Parathyroid adenoma (tissue), 2 donors: ENCODE measurements around the gene STBD1.
"Not testable (repeated sequence)": the region's sequence is repeated elsewhere in the genome, so short reads cannot be mapped to it uniquely, and the experiment has no call there.

Experiments used
- H2AFZ ChIP-seq: fragments of 300-600 bp; sonication (generic); one replicate; pipeline ENCODE4 v1.7.0; 2017; ENCODE audit warnings: antibody characterized with exemption, mild to moderate bottlenecking
- H3K27ac ChIP-seq: fragments of 300-600 bp; sonication (generic); one replicate; pipeline ENCODE4 v1.7.0; 2017
- H3K27me3 ChIP-seq: fragments of 300-600 bp; sonication (generic); one replicate; pipeline ENCODE4 v1.7.0; 2017; ENCODE audit warnings: low read length; ENCODE audit not compliant: control insufficient read depth, insufficient read depth
- H3K36me3 ChIP-seq: fragments of 300-600 bp; sonication (generic); one replicate; pipeline ENCODE4 v1.7.0; 2017; ENCODE audit warnings: low read length; ENCODE audit not compliant: control insufficient read depth, insufficient read depth
- H3K4me1 ChIP-seq: fragments of 300-600 bp; sonication (generic); one replicate; pipeline ENCODE4 v1.7.0; 2017; ENCODE audit warnings: control low read depth
- H3K4me2 ChIP-seq: fragments of 300-600 bp; sonication (generic); one replicate; pipeline ENCODE4 v1.7.0; 2017; ENCODE audit warnings: low read length
- H3K4me3 ChIP-seq: fragments of 300-600 bp; sonication (generic); one replicate; pipeline ENCODE4 v1.7.0; 2017; ENCODE audit warnings: low read depth, low read length
- H3K79me2 ChIP-seq: fragments of 300-600 bp; sonication (generic); one replicate; pipeline ENCODE4 v1.7.0; 2017; ENCODE audit warnings: control low read depth
- H3K9ac ChIP-seq: fragments of 300-600 bp; sonication (generic); one replicate; pipeline ENCODE4 v1.7.0; 2017; ENCODE audit warnings: mild to moderate bottlenecking
- H3K9me3 ChIP-seq: fragments of 300-600 bp; sonication (generic); one replicate; pipeline ENCODE4 v1.7.0; 2017; ENCODE audit warnings: low read length; ENCODE audit not compliant: control insufficient read depth
- TF ChIP-seq, protein P1 (sequence below): fragments of 300-600 bp; sonication (generic); IDR thresholded peaks from one replicate; pipeline ENCODE4 v1.7.0; 2017; ENCODE audit warnings: antibody characterized with exemption, mild to moderate bottlenecking
- donor health status: primary hyperparathyroidism.

Gene STBD1

DNA sequence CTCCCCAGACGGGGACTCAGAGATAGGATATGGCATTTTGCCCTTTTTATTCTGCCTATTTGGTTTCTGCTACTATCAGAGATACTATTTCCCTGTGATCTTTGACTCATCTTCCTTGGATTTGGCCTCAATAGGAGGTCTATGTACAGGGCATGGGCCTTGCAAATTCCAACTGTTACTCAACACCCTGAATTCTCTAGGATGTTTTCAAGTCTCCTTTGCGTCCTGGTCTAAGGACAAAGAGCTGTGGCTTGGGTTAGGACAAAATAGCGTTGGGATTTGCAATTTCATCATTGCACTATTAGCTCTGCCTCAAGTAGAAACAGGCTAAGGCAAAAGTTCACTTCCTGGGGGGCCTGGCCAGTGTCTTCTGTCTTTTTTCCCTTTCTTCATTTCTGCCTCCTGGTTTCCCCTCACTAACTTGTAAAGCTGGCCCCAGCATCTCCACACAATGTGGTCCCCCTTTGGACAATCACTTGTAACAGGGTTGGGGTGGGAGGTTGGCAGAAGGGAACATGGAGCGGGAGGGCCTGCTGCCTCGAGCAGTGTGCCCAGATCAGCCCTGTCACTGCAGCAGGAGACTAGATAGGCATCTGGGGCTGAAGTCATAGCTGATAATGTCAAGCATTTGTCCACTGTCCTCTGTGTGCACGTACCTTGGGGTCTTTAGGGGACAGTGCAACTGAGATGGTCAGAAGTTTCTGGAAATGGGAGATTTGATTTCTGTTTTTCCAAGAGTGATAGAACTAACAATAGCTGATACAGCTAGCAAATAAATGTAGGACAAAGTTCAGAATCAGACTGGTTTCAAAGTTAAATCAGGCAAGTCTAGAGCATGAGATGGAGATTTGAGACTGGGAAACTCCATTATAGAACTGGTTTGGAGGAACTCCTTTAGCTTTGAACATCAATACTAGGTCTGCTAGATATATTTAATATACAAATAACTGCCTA is 25.8 kb upstream of the STBD1 start:
- no peaks in the 10 kb centered on the region for H3K4me1 ChIP-seq
- no peak overlapping the region for H3K27ac ChIP-seq
- H2AFZ ChIP-seq, result no peak overlapping the region
- no peaks in the 10 kb centered on the region for H3K27me3 ChIP-seq
- TF ChIP-seq, protein P1, sequence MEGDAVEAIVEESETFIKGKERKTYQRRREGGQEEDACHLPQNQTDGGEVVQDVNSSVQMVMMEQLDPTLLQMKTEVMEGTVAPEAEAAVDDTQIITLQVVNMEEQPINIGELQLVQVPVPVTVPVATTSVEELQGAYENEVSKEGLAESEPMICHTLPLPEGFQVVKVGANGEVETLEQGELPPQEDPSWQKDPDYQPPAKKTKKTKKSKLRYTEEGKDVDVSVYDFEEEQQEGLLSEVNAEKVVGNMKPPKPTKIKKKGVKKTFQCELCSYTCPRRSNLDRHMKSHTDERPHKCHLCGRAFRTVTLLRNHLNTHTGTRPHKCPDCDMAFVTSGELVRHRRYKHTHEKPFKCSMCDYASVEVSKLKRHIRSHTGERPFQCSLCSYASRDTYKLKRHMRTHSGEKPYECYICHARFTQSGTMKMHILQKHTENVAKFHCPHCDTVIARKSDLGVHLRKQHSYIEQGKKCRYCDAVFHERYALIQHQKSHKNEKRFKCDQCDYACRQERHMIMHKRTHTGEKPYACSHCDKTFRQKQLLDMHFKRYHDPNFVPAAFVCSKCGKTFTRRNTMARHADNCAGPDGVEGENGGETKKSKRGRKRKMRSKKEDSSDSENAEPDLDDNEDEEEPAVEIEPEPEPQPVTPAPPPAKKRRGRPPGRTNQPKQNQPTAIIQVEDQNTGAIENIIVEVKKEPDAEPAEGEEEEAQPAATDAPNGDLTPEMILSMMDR, result no peak
- H3K9me3 ChIP-seq, result no peaks in the 10 kb centered on the region
- no peaks in the 10 kb centered on the region for H3K36me3 ChIP-seq
- no peak overlapping the region for H3K4me2 ChIP-seq
- H3K9ac ChIP-seq, result no peak overlapping the region
- no peak overlapping the region for H3K4me3 ChIP-seq
- H3K79me2 ChIP-seq, result no peaks in the 10 kb centered on the region

DNA sequence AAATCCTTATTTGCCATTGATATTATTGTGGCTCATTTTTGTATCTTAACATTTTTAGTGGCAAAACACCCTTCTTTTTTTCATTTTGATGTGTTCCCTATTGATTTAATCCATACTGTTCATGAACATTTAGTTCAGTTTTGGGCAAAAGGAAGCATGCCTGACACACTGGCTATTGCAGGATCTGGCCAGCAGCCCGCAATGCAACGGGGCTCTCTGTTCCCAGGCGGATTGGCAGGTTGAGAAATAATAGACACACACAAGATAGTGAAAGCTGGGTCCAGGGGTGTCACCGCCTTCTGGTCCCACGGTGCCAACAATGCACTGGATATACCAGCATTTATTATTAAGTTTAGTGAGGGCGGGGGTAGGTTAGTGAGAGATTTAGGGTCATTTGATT is 24.9 kb upstream of the STBD1 start:
- H3K4me3 ChIP-seq, H3K9me3 ChIP-seq, H2AFZ ChIP-seq, H3K79me2 ChIP-seq, H3K9ac ChIP-seq, H3K27me3 ChIP-seq, H3K36me3 ChIP-seq, H3K27ac ChIP-seq, H3K4me1 ChIP-seq, H3K4me2 ChIP-seq: not testable (repeated sequence)

DNA sequence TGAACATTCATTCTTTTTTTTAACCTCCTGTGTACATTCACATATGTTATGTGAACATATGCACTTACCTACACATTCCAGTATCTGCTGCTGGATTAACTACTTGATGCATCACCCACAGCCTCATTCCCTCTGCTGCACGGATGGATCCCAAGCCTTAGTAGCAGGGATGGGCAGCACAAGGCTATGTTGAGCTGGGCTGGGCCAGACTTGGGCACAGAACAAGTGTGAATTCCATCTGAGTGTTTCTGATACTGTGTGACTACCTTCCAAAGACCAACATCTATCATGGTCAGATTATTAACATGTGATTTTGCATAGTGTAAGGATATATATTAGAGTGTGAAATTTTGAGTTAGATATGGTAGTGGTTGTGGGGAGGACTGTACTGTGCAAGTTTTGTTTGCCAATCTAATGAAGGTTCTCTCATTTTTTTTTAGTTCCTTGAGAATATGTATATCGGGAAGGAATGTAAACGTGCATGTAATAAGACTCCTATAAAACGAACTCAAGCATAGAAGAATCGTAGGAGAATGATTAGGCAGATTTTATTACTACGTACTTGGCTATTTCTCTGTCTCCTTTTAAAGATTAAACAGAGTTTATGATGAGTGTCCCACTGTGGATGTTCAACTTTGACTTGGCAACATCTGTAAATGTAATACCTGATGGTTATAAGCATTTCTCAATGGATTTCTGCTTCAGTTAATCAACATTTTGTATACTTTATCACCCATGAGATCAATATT is 23.4 kb upstream of the STBD1 start:
- H3K27ac ChIP-seq, result no peak overlapping the region

DNA sequence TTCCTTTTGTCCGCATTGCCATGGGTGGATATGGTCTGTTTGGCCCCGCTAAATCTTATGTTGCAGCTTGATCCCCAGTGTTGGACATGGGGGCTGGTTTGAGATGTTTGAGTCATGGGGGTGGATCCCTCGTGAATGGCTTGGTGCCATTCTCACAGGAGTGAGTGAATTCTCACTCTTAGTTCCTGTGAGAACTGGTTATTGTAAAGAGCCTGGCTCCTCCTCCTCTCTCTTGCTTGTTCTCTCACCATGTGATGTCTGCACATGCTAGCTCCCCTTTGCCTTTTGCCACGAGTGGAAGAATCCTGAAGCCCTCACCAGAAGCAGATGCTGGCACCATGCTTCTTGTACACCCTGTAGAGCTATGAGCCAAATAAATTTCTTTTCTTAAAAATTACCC is 22.6 kb upstream of the STBD1 start:
- H3K79me2 ChIP-seq, result no peaks in the 10 kb centered on the region
- no peaks in the 10 kb centered on the region for H3K9me3 ChIP-seq
- no peaks in the 10 kb centered on the region for H3K36me3 ChIP-seq
- TF ChIP-seq, protein P1, result no peak
- H3K4me2 ChIP-seq, result no peak overlapping the region
- no peaks in the 10 kb centered on the region for H3K4me1 ChIP-seq
- no peaks in the 10 kb centered on the region for H3K27me3 ChIP-seq
- H3K4me3 ChIP-seq, result no peak overlapping the region
- H3K27ac ChIP-seq, result no peak overlapping the region
- no peak overlapping the region for H3K9ac ChIP-seq
- H2AFZ ChIP-seq, result no peak overlapping the region

More for the DNA sequence above, 23.4 kb upstream of the STBD1 start:
- no peaks in the 10 kb centered on the region for H3K79me2 ChIP-seq
- no peaks in the 10 kb centered on the region for H3K9me3 ChIP-seq
- TF ChIP-seq, protein P1, result no peak
- H2AFZ ChIP-seq, result no peak overlapping the region
- H3K27me3 ChIP-seq, result no peaks in the 10 kb centered on the region
- H3K4me2 ChIP-seq, result no peak overlapping the region
- H3K4me3 ChIP-seq, result no peak overlapping the region
- no peaks in the 10 kb centered on the region for H3K36me3 ChIP-seq
- H3K9ac ChIP-seq, result no peak overlapping the region
- H3K4me1 ChIP-seq, result no peaks in the 10 kb centered on the region

DNA sequence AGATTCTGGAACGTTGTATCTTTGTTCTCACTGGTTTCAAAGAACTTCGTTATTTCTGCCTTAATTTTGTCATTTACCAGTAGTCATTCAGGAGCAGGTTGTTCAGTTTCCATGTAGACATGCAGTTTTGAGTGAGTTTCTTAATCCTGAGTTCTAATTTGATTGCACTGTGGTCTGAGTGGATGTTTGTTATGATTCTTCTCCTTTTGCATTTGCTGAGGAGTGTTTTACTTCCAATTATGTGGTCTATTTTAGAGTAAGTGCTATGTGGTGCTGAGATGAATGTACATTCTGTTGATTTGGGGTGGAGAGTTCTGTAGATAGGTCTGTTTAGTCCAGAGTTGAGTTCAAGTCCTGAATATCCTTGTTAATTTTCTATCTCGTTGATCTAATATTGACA is 18.7 kb upstream of the STBD1 start:
- H3K27me3 ChIP-seq, H3K79me2 ChIP-seq: not testable (repeated sequence)

More for the DNA sequence above, 18.7 kb upstream of the STBD1 start:
- not testable (repeated sequence) for H3K36me3 ChIP-seq, H3K4me1 ChIP-seq, H3K27ac ChIP-seq, H3K9ac ChIP-seq, H3K4me2 ChIP-seq, H3K9me3 ChIP-seq, H3K4me3 ChIP-seq, H2AFZ ChIP-seq
